Common myeloid progenitor, CD34-positive (primary cell): ENCODE data around the gene PRADC1.

Source experiments
- CTCF ChIA-PET: fragments of 350-600 bp; sonication (Branson Sonifier 250); formaldehyde crosslinking; loops from one replicate; lab custom pipeline; 2021; ENCODE audit warnings: antibody characterized with exemption; lab: Charles Lee
- POLR2A ChIA-PET: fragments of 350-600 bp; sonication (Branson Sonifier 250); formaldehyde crosslinking; loops from one replicate; lab custom pipeline; 2021; ENCODE audit warnings: antibody characterized with exemption; lab: Charles Lee
- DNase-seq, 3 donors: peaks; one replicate each; pipeline versions ENCODE4 v3.0.0 to v3.0.0-alpha.2; 2013
- H3K27ac ChIP-seq, 2 experiments: 1 replicate in 1 of 2; 2 replicates in 1 of 2; pipeline ENCODE4 v1.7.0; 2013; ENCODE audit warnings: inconsistent platforms in 2 of 2, low read length in 2 of 2, mild to moderate bottlenecking in 2 of 2, low read depth in 1 of 2, moderate library complexity in 1 of 2; ENCODE audit not compliant: severe bottlenecking in 2 of 2, insufficient read depth in 1 of 2, poor library complexity in 1 of 2
- H3K27me3 ChIP-seq, 5 experiments: replicated peaks in 2 of 5; 1 replicate in 3 of 5; 2 replicates in 2 of 5; pipeline versions ENCODE4 v1.6.1 to v1.7.0; 2013; ENCODE audit warnings: low read length in 4 of 5, mild to moderate bottlenecking in 2 of 5, moderate library complexity in 2 of 5, inconsistent platforms in 1 of 5; ENCODE audit not compliant: insufficient read depth in 5 of 5, control insufficient read depth in 4 of 5
- H3K36me3 ChIP-seq, 4 experiments: 1 replicate in 2 of 4; 2 replicates in 2 of 4; pipeline versions ENCODE4 v1.6.1 to v1.7.0; 2013; ENCODE audit warnings: low read length in 3 of 4, control low read depth in 1 of 4, mild to moderate bottlenecking in 1 of 4; ENCODE audit not compliant: control insufficient read depth in 4 of 4, insufficient read depth in 4 of 4
- H3K4me1 ChIP-seq, 4 experiments: 1 replicate in 3 of 4; 2 replicates in 1 of 4; pipeline versions ENCODE4 v1.6.1 to v1.7.1; 2013; ENCODE audit warnings: low read length in 3 of 4, mild to moderate bottlenecking in 3 of 4, control low read depth in 1 of 4, inconsistent platforms in 1 of 4, moderate library complexity in 1 of 4; ENCODE audit not compliant: control insufficient read depth in 4 of 4, insufficient read depth in 4 of 4; ENCODE audit errors: control extremely low read depth in 1 of 4
- H3K4me3 ChIP-seq, 7 experiments: 1 replicate in 4 of 7; 2 replicates in 3 of 7; pipeline versions ENCODE4 v1.5.1 to v1.7.0; 2013; ENCODE audit warnings: mild to moderate bottlenecking in 7 of 7, low read length in 6 of 7, moderate library complexity in 6 of 7, inconsistent platforms in 2 of 7, low read depth in 2 of 7, control low read depth in 1 of 7; ENCODE audit not compliant: insufficient read depth in 4 of 7, control insufficient read depth in 1 of 7; ENCODE audit errors: extremely low read depth in 1 of 7
- H3K9me3 ChIP-seq, 5 experiments: 1 replicate in 4 of 5; 2 replicates in 1 of 5; pipeline versions ENCODE4 v1.6.1 to v1.7.1; 2013; ENCODE audit warnings: low read length in 4 of 5, mild to moderate bottlenecking in 2 of 5, inconsistent platforms in 1 of 5, low read depth in 1 of 5, moderate library complexity in 1 of 5; ENCODE audit not compliant: control insufficient read depth in 4 of 5, insufficient read depth in 2 of 5; ENCODE audit errors: control extremely low read depth in 1 of 5
- WGBS: methylation state at CpG from one replicate; pipeline ENCODE4 v1.1.5; 2013; ENCODE audit not compliant: insufficient coverage; 5-methylcytosine and 5-hydroxymethylcytosine counted together

PRADC1 gene

GRCh38 chr2:73214120-73215035 is 18.7 kb downstream of the PRADC1 start, which contains the start of gene SMYD5:
Gene SMYD5, plus strand, starts transcription at chr2:73214245. Its CDS starts 22 bp downstream, at chr2:73214267.
- Histone ChIP-seq H3K27ac (peak within 1 kb of the TSS; percentile 48 to 76), H3K27me3 (peaks cover 0 to 3% (median 0%) of the 10 kb centered on the region in 5 experiments), H3K4me3 (peak within 1 kb of the TSS; percentile 72 to 95 (median 85)), H3K9me3 (no peaks in the 10 kb centered on the region), H3K36me3 (peaks cover 0 to 6% (median 4%) of the 10 kb centered on the region in 4 experiments), H3K4me1 (peaks cover 5 to 28% (median 23%) of the 10 kb centered on the region in 4 experiments)
- DNase-seq = peak; percentile 85 to 93 (median 93)
- ChIA-PET CTCF (interaction anchor here (0.7 to 5.6 kb wide), 7 partner anchors 10 to 128 kb away, joined by 3 to 59 read pairs (median 3); partner anchors contain the start of gene PRADC1), POLR2A (interaction anchor here (0.6 kb wide), 1 partner anchor 111 kb away, joined by 3 read pairs; no protein-coding TSS in a partner anchor)
- WGBS = 0% methylated on average over 37 of the region's 64 CpGs

- Histone ChIP-seq H3K4me3 (peak overlapping the region in 3 of 7 experiments; percentile 8 to 77 (median 8)), H3K27me3 (peaks cover 0 to 3% (median 0%) of the 10 kb centered on the region in 5 experiments), H3K36me3 (no peaks in the 10 kb centered on the region), H3K9me3 (no peaks in the 10 kb centered on the region), H3K27ac (no peak overlapping the region), H3K4me1 (peaks cover 5 to 28% (median 23%) of the 10 kb centered on the region in 4 experiments)
- WGBS = 62% methylated on average over 16 of the region's 20 CpGs
- POLR2A ChIA-PET = interaction anchor here (0.9 kb wide), 1 partner anchor 21 kb away, joined by 3 read pairs; the partner anchor contains the start of gene CCT7
- CTCF ChIA-PET = interaction anchor here (0.5 to 5.6 kb wide), 27 partner anchors 8 to 796 kb away, joined by 3 to 59 read pairs (median 3); partner anchors contain the start of genes CCT7 and PRADC1
- DNase-seq = peak; percentile 74 to 88 (median 82)
Measured at GRCh38 chr2:73212448-73213176, 20.4 kb downstream of the PRADC1 start.

GRCh38 chr2:73212098-73212447 is 21.0 kb downstream of the PRADC1 start:
- Histone ChIP-seq H3K4me3 (no peak overlapping the region), H3K27ac (no peak overlapping the region), H3K36me3 (no peaks in the 10 kb centered on the region), H3K4me1 (peaks cover 5 to 28% (median 23%) of the 10 kb centered on the region in 4 experiments), H3K9me3 (no peaks in the 10 kb centered on the region), H3K27me3 (peaks cover 0 to 3% (median 0%) of the 10 kb centered on the region in 5 experiments)
- 91% methylated on average over 2 of the region's 7 CpGs for WGBS
- CTCF ChIA-PET = interaction anchor here (0.6 to 5.6 kb wide), 23 partner anchors 7 to 796 kb away, joined by 3 to 59 read pairs (median 4); partner anchors contain the start of genes CCT7 and PRADC1
- POLR2A ChIA-PET = no interaction called here
- DNase-seq = no peak

GRCh38 chr2:73210696-73211095 is 22.3 kb downstream of the PRADC1 start:
- H3K4me3 ChIP-seq = no peak overlapping the region
- DNase-seq = no peak
- peaks cover 0 to 6% (median 0%) of the 10 kb centered on the region in 5 experiments for H3K27me3 ChIP-seq
- CTCF ChIA-PET = interaction anchor here (0.6 to 5.6 kb wide), 9 partner anchors 9 to 970 kb away, joined by 3 to 59 read pairs (median 3); no protein-coding TSS in a partner anchor
- WGBS = 97% methylated on average over 5 of the region's 6 CpGs
- H3K9me3 ChIP-seq = no peaks in the 10 kb centered on the region
- peaks cover 5 to 28% (median 23%) of the 10 kb centered on the region in 4 experiments for H3K4me1 ChIP-seq
- H3K27ac ChIP-seq = no peak overlapping the region
- POLR2A ChIA-PET = no interaction called here
- H3K36me3 ChIP-seq = no peaks in the 10 kb centered on the region

GRCh38 chr2:73210019-73210418 is 23.0 kb downstream of the PRADC1 start:
- ChIA-PET POLR2A (no interaction called here), CTCF (interaction anchor here (0.6 to 5.6 kb wide), 12 partner anchors 13 to 317 kb away, joined by 3 to 59 read pairs (median 4); partner anchors contain the start of gene PRADC1)
- Histone ChIP-seq H3K36me3 (no peaks in the 10 kb centered on the region), H3K27me3 (peaks cover 0 to 11% (median 3%) of the 10 kb centered on the region in 5 experiments), H3K9me3 (no peaks in the 10 kb centered on the region), H3K27ac (no peak overlapping the region), H3K4me3 (no peak overlapping the region), H3K4me1 (peaks cover 5 to 22% (median 21%) of the 10 kb centered on the region in 4 experiments)
- 97% methylated on average over 4 of the region's 4 CpGs for WGBS
- DNase-seq = no peak

- DNase-seq = no peak
- WGBS = 100% methylated on average over 1 of the region's 3 CpGs
- H3K36me3 ChIP-seq = no peaks in the 10 kb centered on the region
- ChIA-PET POLR2A (no interaction called here), CTCF (interaction anchor here (0.6 to 1.5 kb wide), 4 partner anchors 11 to 122 kb away, joined by 3 to 4 read pairs (median 3); no protein-coding TSS in a partner anchor)
- no peaks in the 10 kb centered on the region for H3K9me3 ChIP-seq
- no peak overlapping the region for H3K4me3 ChIP-seq
- peaks cover 5 to 23% (median 8%) of the 10 kb centered on the region in 5 experiments for H3K27me3 ChIP-seq
- H3K4me1 ChIP-seq = peaks cover 0 to 12% (median 9%) of the 10 kb centered on the region in 4 experiments
- H3K27ac ChIP-seq = no peak overlapping the region
Measured at GRCh38 chr2:73208258-73208657, 24.8 kb downstream of the PRADC1 start.
